Posterior vena cava (tissue), 2 donors: ENCODE measurements around the gene MDFIC. TPM values are rescaled to one million over a fixed set of nuclear protein-coding genes. Genes with fewer than 3 reads are reported as not detected.
"Not testable (repeated sequence)": the region's sequence is repeated elsewhere in the genome, so short reads cannot be mapped to it uniquely, and the experiment has no call there.

ENCODE experiments used
- DNase-seq: peaks from one replicate; pipeline ENCODE4 v3.0.0-alpha.2; 2020; ENCODE audit warnings: low spot score
- intact Hi-C, 2 donors: fragments of 100-400 bp; cut with DNase I; formaldehyde crosslinking; loops; one replicate each; pipeline versions ENCODE4 v1.14.1 to v1.14.2; 2022 to 2023
- long read RNA-seq, 2 donors: library from polyadenylated mRNA; unstranded; transcript quantifications; one replicate each; pipeline ENCODE4 v2.0.0, GENCODE V29; 2020 to 2021
- total RNA-seq, 2 donors: library from RNA; stranded (reverse); fragmentation: NEBNext Ultra II Directional; extraction: Animal tissue kit (Norgen Biotek cat#: 25700); gene quantifications; one replicate each; pipeline ENCODE4 v1.2.1, GENCODE V29; 2021
- donor health status: DM: yes; HTN: yes; CAD: no.
- donor health status: DM: yes; HTN: yes; CAD: no.

The MDFIC gene
- total RNA-seq, result 10 to 100 TPM; 27.0 to 28.7 TPM
- long read RNA-seq, donor 1, full-length matches to known transcripts, result 11 of 19 reads
- long read RNA-seq, donor 1, partial matches to known transcripts, result 2 of 19 reads
- long read RNA-seq, donor 1, other reads (novel, unspliced or antisense), result 6 of 19 reads
- long read RNA-seq, donor 2, partial matches to known transcripts, result 0 of 2 reads
- long read RNA-seq, donor 2, other reads (novel, unspliced or antisense), result 2 of 2 reads

GRCh38 chr7:114922026-114922651 lies at the start of gene MDFIC:
Gene MDFIC, plus strand, starts transcription at chr7:114922094. Its CDS starts 940 bp downstream, at chr7:114923034.
- intact Hi-C loops, result no loop called here
- peak; percentile 90 for DNase-seq

GRCh38 chr7:114874170-114874569 lies 47.7 kb upstream of the MDFIC start:
- no peak for DNase-seq
- intact Hi-C loops, result no loop called here

GRCh38 chr7:114875186-114875585 lies 46.7 kb upstream of the MDFIC start:
- intact Hi-C loops, result no loop called here
- DNase-seq, result no peak

GRCh38 chr7:114879554-114879953 lies 42.3 kb upstream of the MDFIC start:
- intact Hi-C loops, result no loop called here
- DNase-seq, result no peak

GRCh38 chr7:114885836-114886235 lies 36.1 kb upstream of the MDFIC start:
- intact Hi-C loops, result no loop called here
- no peak for DNase-seq

GRCh38 chr7:114886241-114886640 lies 35.7 kb upstream of the MDFIC start:
- DNase-seq, result no peak

GRCh38 chr7:114889116-114889515 lies 32.8 kb upstream of the MDFIC start:
- intact Hi-C loops, DNase-seq: not testable (repeated sequence)

More at GRCh38 chr7:114886241-114886640, 35.7 kb upstream of the MDFIC start:
- intact Hi-C loops, result no loop called here

GRCh38 chr7:114889646-114890285 lies 32.1 kb upstream of the MDFIC start:
- intact Hi-C loops, result loop anchor here in 1 of 2 donors (1.0 kb wide), 1 partner anchor 29 kb away; no protein-coding TSS in a partner anchor
- no peak for DNase-seq

- no peak for DNase-seq
- intact Hi-C loops, result loop anchor here in 1 of 2 donors (1.0 kb wide), 1 partner anchor 28 kb away; no protein-coding TSS in a partner anchor
Measured at GRCh38 chr7:114890561-114890960, 31.3 kb upstream of the MDFIC start.

GRCh38 chr7:114900127-114900526 lies 21.8 kb upstream of the MDFIC start:
- DNase-seq, result no peak
- intact Hi-C loops, result no loop called here

- no peak for DNase-seq
- intact Hi-C loops, result no loop called here
Measured at GRCh38 chr7:114901771-114902170, 20.1 kb upstream of the MDFIC start.

- intact Hi-C loops, result no loop called here
- DNase-seq, result no peak
Measured at GRCh38 chr7:114903131-114903530, 18.8 kb upstream of the MDFIC start.

GRCh38 chr7:114910787-114911186 lies 11.1 kb upstream of the MDFIC start:
- intact Hi-C loops, result no loop called here
- no peak for DNase-seq

- intact Hi-C loops, result no loop called here
Measured at GRCh38 chr7:114911411-114911810, 10.5 kb upstream of the MDFIC start.

GRCh38 chr7:114916261-114916892 lies 5.5 kb upstream of the MDFIC start:
- DNase-seq, result no peak
- intact Hi-C loops, result no loop called here

More at GRCh38 chr7:114911411-114911810, 10.5 kb upstream of the MDFIC start:
- DNase-seq, result no peak

GRCh38 chr7:114917211-114917839 lies 4.6 kb upstream of the MDFIC start:
- intact Hi-C loops, result no loop called here
- DNase-seq, result no peak

GRCh38 chr7:114919587-114919986 lies 2.3 kb upstream of the MDFIC start:
- intact Hi-C loops, result no loop called here
- no peak for DNase-seq

GRCh38 chr7:114921631-114922025 lies 266 bp upstream of the MDFIC start:
- DNase-seq, result peak; percentile 66
- intact Hi-C loops, result no loop called here

- intact Hi-C loops, result no loop called here
- DNase-seq, result no peak
Measured at GRCh38 chr7:114922652-114923402, 933 bp downstream of the MDFIC start.
